Measurements from ENCODE around the gene TSC22D4.

Gene TSC22D4

GRCh38 chr7:100435401-100436304 lies 43.4 kb downstream of the TSC22D4 start:
- peaks cover 18% of the 10 kb centered on the region for H3K36me3 ChIP-seq (ENCODE audit: control insufficient read depth, insufficient read depth, low read length)
- H3K4me3 ChIP-seq (ENCODE audit: low read depth, low read length): peak overlapping the region; percentile 81
- H3K27me3 ChIP-seq (ENCODE audit: control insufficient read depth, insufficient read depth, low read length): no peaks in the 10 kb centered on the region
- H3K9ac ChIP-seq (ENCODE audit: low read depth, low read length): peak overlapping the region; percentile 89
- peaks cover 8% of the 10 kb centered on the region for H3K4me1 ChIP-seq (ENCODE audit: control insufficient read depth, insufficient read depth, low read length)
- no peaks in the 10 kb centered on the region for H3K9me3 ChIP-seq (ENCODE audit: control insufficient read depth, insufficient read depth, low read length)

- peaks cover 18% of the 10 kb centered on the region for H3K36me3 ChIP-seq (ENCODE audit: control insufficient read depth, insufficient read depth, low read length)
- H3K9ac ChIP-seq (ENCODE audit: low read depth, low read length): no peak overlapping the region
- no peaks in the 10 kb centered on the region for H3K27me3 ChIP-seq (ENCODE audit: control insufficient read depth, insufficient read depth, low read length)
- H3K4me3 ChIP-seq (ENCODE audit: low read depth, low read length): peak overlapping the region; percentile 81
- H3K4me1 ChIP-seq (ENCODE audit: control insufficient read depth, insufficient read depth, low read length): peaks cover 8% of the 10 kb centered on the region
- H3K9me3 ChIP-seq (ENCODE audit: control insufficient read depth, insufficient read depth, low read length): no peaks in the 10 kb centered on the region
Observed at GRCh38 chr7:100434297-100435144, 44.5 kb downstream of the TSC22D4 start.

- H3K9ac ChIP-seq (ENCODE audit: low read depth, low read length): no peak overlapping the region
- H3K9me3 ChIP-seq (ENCODE audit: control insufficient read depth, insufficient read depth, low read length): no peaks in the 10 kb centered on the region
- H3K36me3 ChIP-seq (ENCODE audit: control insufficient read depth, insufficient read depth, low read length): peaks cover 18% of the 10 kb centered on the region
- H3K4me3 ChIP-seq (ENCODE audit: low read depth, low read length): no peak overlapping the region
- H3K27me3 ChIP-seq (ENCODE audit: control insufficient read depth, insufficient read depth, low read length): no peaks in the 10 kb centered on the region
- H3K4me1 ChIP-seq (ENCODE audit: control insufficient read depth, insufficient read depth, low read length): peaks cover 8% of the 10 kb centered on the region
Observed at GRCh38 chr7:100433592-100434296, 45.3 kb downstream of the TSC22D4 start.

- Histone ChIP-seq H3K9ac (ENCODE audit: low read depth, low read length) (no peak overlapping the region), H3K4me3 (ENCODE audit: low read depth, low read length) (no peak overlapping the region), H3K9me3 (ENCODE audit: control insufficient read depth, insufficient read depth, low read length) (no peaks in the 10 kb centered on the region), H3K27me3 (ENCODE audit: control insufficient read depth, insufficient read depth, low read length) (no peaks in the 10 kb centered on the region), H3K36me3 (ENCODE audit: control insufficient read depth, insufficient read depth, low read length) (peaks cover 18% of the 10 kb centered on the region), H3K4me1 (ENCODE audit: control insufficient read depth, insufficient read depth, low read length) (peaks cover 8% of the 10 kb centered on the region)
Observed at GRCh38 chr7:100433276-100433591, 45.8 kb downstream of the TSC22D4 start.

GRCh38 chr7:100432621-100433275 lies 46.3 kb downstream of the TSC22D4 start:
- H3K9ac ChIP-seq (ENCODE audit: low read depth, low read length): no peak overlapping the region
- H3K9me3 ChIP-seq (ENCODE audit: control insufficient read depth, insufficient read depth, low read length): no peaks in the 10 kb centered on the region
- no peak overlapping the region for H3K4me3 ChIP-seq (ENCODE audit: low read depth, low read length)
- H3K36me3 ChIP-seq (ENCODE audit: control insufficient read depth, insufficient read depth, low read length): peaks cover 18% of the 10 kb centered on the region
- H3K27me3 ChIP-seq (ENCODE audit: control insufficient read depth, insufficient read depth, low read length): peaks cover 2% of the 10 kb centered on the region
- H3K4me1 ChIP-seq (ENCODE audit: control insufficient read depth, insufficient read depth, low read length): peaks cover 8% of the 10 kb centered on the region

- Histone ChIP-seq H3K36me3 (ENCODE audit: control insufficient read depth, insufficient read depth, low read length) (peaks cover 18% of the 10 kb centered on the region), H3K9ac (ENCODE audit: low read depth, low read length) (no peak overlapping the region), H3K27me3 (ENCODE audit: control insufficient read depth, insufficient read depth, low read length) (peaks cover 5% of the 10 kb centered on the region), H3K4me3 (ENCODE audit: low read depth, low read length) (peak overlapping the region; percentile 23), H3K9me3 (ENCODE audit: control insufficient read depth, insufficient read depth, low read length) (no peaks in the 10 kb centered on the region), H3K4me1 (ENCODE audit: control insufficient read depth, insufficient read depth, low read length) (peaks cover 8% of the 10 kb centered on the region)
Observed at GRCh38 chr7:100432053-100432452, 47.0 kb downstream of the TSC22D4 start.

- Histone ChIP-seq H3K9ac (ENCODE audit: low read depth, low read length) (peak overlapping the region; percentile 79), H3K9me3 (ENCODE audit: control insufficient read depth, insufficient read depth, low read length) (no peaks in the 10 kb centered on the region), H3K27me3 (ENCODE audit: control insufficient read depth, insufficient read depth, low read length) (peaks cover 5% of the 10 kb centered on the region), H3K36me3 (ENCODE audit: control insufficient read depth, insufficient read depth, low read length) (peaks cover 18% of the 10 kb centered on the region), H3K4me3 (ENCODE audit: low read depth, low read length) (peak overlapping the region; percentile 84), H3K4me1 (ENCODE audit: control insufficient read depth, insufficient read depth, low read length) (peaks cover 8% of the 10 kb centered on the region)
Observed at GRCh38 chr7:100431286-100431735, 47.7 kb downstream of the TSC22D4 start.

- peaks cover 18% of the 10 kb centered on the region for H3K36me3 ChIP-seq (ENCODE audit: control insufficient read depth, insufficient read depth, low read length)
- H3K27me3 ChIP-seq (ENCODE audit: control insufficient read depth, insufficient read depth, low read length): peaks cover 5% of the 10 kb centered on the region
- peak overlapping the region; percentile 84 for H3K4me3 ChIP-seq (ENCODE audit: low read depth, low read length)
- peaks cover 8% of the 10 kb centered on the region for H3K4me1 ChIP-seq (ENCODE audit: control insufficient read depth, insufficient read depth, low read length)
- peak overlapping the region; percentile 79 for H3K9ac ChIP-seq (ENCODE audit: low read depth, low read length)
- H3K9me3 ChIP-seq (ENCODE audit: control insufficient read depth, insufficient read depth, low read length): no peaks in the 10 kb centered on the region
Observed at GRCh38 chr7:100430493-100431285, 48.3 kb downstream of the TSC22D4 start.

GRCh38 chr7:100429637-100430492 lies 49.1 kb downstream of the TSC22D4 start, which contains the start of gene MEPCE:
Gene MEPCE, plus strand, starts transcription at chr7:100429831. Its CDS starts 188 bp downstream, at chr7:100430019.
- Histone ChIP-seq H3K4me3 (ENCODE audit: low read depth, low read length) (peak within 1 kb of the TSS; percentile 96), H3K9me3 (ENCODE audit: control insufficient read depth, insufficient read depth, low read length) (no peaks in the 10 kb centered on the region), H3K36me3 (ENCODE audit: control insufficient read depth, insufficient read depth, low read length) (peaks cover 18% of the 10 kb centered on the region), H3K27me3 (ENCODE audit: control insufficient read depth, insufficient read depth, low read length) (peaks cover 5% of the 10 kb centered on the region), H3K4me1 (ENCODE audit: control insufficient read depth, insufficient read depth, low read length) (peaks cover 6% of the 10 kb centered on the region), H3K9ac (ENCODE audit: low read depth, low read length) (peak within 1 kb of the TSS; percentile 98)

Data from iPS-15b (cell line).